Sigmoid colon (tissue), 7 donors: Measurements from ENCODE around the gene KCTD20. TPM values are rescaled to one million over a fixed set of nuclear protein-coding genes. Genes with fewer than 3 reads are reported as not detected.

Source experiments
- DNase-seq: peaks from one replicate; pipeline ENCODE4 v3.0.0-alpha.2; 2019
- H3K27ac ChIP-seq, 4 donors: fragments of 200-600 bp; sonication (generic); one replicate each; pipeline ENCODE4 v1.5.1; 2016 to 2019; ENCODE audit warnings: mild to moderate bottlenecking in 1 of 4
- H3K27me3 ChIP-seq, 3 donors: fragments of 200-600 bp; sonication (generic); one replicate each; pipeline ENCODE4 v1.5.1; 2019; ENCODE audit warnings: mild to moderate bottlenecking in 1 of 3
- H3K36me3 ChIP-seq, 4 donors: fragments of 200-600 bp; sonication (generic); one replicate each; pipeline ENCODE4 v1.5.1; 2016 to 2019
- H3K4me1 ChIP-seq, 4 donors: fragments of 200-600 bp; sonication (generic); one replicate each; pipeline ENCODE4 v1.5.1; 2017 to 2019
- H3K4me3 ChIP-seq, 4 donors: fragments of 200-600 bp; sonication (generic); one replicate each; pipeline ENCODE4 v1.5.1; 2017 to 2019; ENCODE audit warnings: mild to moderate bottlenecking in 2 of 4, moderate library complexity in 1 of 4
- H3K9me3 ChIP-seq, 4 donors: fragments of 200-600 bp in 3 of 4; sonication (generic) in 3 of 4; one replicate each; pipeline versions ENCODE4 v1.5.1 to v1.6.1; 2013 to 2019
- CTCF ChIP-seq, 4 experiments: fragments of 450-650 bp in 3 of 4; fragments of 200-600 bp in 1 of 4; IDR thresholded peaks; one replicate each; pipeline ENCODE4 v1.5.1; 2016 to 2019; ENCODE audit warnings: antibody characterized with exemption in 4 of 4, mild to moderate bottlenecking in 3 of 4, moderate library complexity in 2 of 4
- EP300 ChIP-seq, 4 donors: sonication (generic); formaldehyde crosslinking; IDR thresholded peaks; one replicate each; pipeline ENCODE4 v1.6.1; 2017; ENCODE audit warnings: antibody characterized with exemption in 4 of 4
- POLR2A ChIP-seq, 2 donors: fragments of 450-650 bp; IDR thresholded peaks; one replicate each; pipeline ENCODE4 v1.6.1; 2016; ENCODE audit warnings: antibody characterized with exemption in 2 of 2, mild to moderate bottlenecking in 2 of 2, moderate library complexity in 2 of 2
- POLR2AphosphoS5 ChIP-seq, 4 donors: sonication (generic); formaldehyde crosslinking; IDR thresholded peaks; one replicate each; pipeline ENCODE4 v1.6.1; 2017; ENCODE audit warnings: antibody characterized with exemption in 4 of 4
- WGBS, 2 donors: extraction: QIAGEN DNeasy Blood & Tissue Kit; methylation state at CpG; one replicate each; pipeline ENCODE4 v1.1.7; 2013; 5-methylcytosine and 5-hydroxymethylcytosine counted together
- intact Hi-C: fragments of 100-400 bp; cut with DNase I; formaldehyde crosslinking; loops from one replicate; pipeline ENCODE4 v1.15.1; 2023
- polyA plus RNA-seq, 3 donors: library from polyadenylated mRNA; stranded (reverse); fragments of 200-250 nt; gene quantifications; one replicate each; pipeline ENCODE4 v1.2.3, GENCODE V29; 2013
- total RNA-seq, 4 donors: library from RNA; depleted of rRNA; stranded (reverse); fragments of >200 nt; gene quantifications; one replicate each; pipeline ENCODE4 v1.1.0, GENCODE V29; 2016
- donor health status: healthy with polysubstance abuse.
- donor health status: Bipolar disorder and iron deficiency.
- donor health status: healthy.

Gene KCTD20
- total and polyA plus RNA-seq, 7 donors: 12.0 to 71.3 (median 48.5) TPM

- TF ChIP-seq POLR2A (IDR thresholded peaks at IDR 0.05) (no peak), EP300 (IDR thresholded peaks at IDR 0.05) (no peak), CTCF (IDR thresholded peaks at IDR 0.05) (no peak), POLR2AphosphoS5 (IDR thresholded peaks at IDR 0.05) (no peak)
- H3K4me1 ChIP-seq: no peaks in the 10 kb centered on the region
Observed at GRCh38 chr6:36413489-36414480, 29.0 kb upstream of the KCTD20 start.

GRCh38 chr6:36414481-36414880 is 28.3 kb upstream of the KCTD20 start:
- intact Hi-C loops: no loop called here
- no peak for DNase-seq
- H3K36me3 ChIP-seq: no peaks in the 10 kb centered on the region
- no peaks in the 10 kb centered on the region for H3K4me1 ChIP-seq
- no peak overlapping the region for H3K27ac ChIP-seq
- H3K27me3 ChIP-seq: no peaks in the 10 kb centered on the region
- WGBS, 2 donors: 4 to 52% methylated on average over 1 of the region's 1 CpG
- no peak overlapping the region for H3K4me3 ChIP-seq
- H3K9me3 ChIP-seq: peaks cover 0 to 2% (median 0%) of the 10 kb centered on the region in 4 donors
- TF ChIP-seq EP300 (IDR thresholded peaks at IDR 0.05) (no peak), POLR2A (IDR thresholded peaks at IDR 0.05) (no peak), CTCF (IDR thresholded peaks at IDR 0.05) (no peak), POLR2AphosphoS5 (IDR thresholded peaks at IDR 0.05) (no peak)

More at GRCh38 chr6:36413489-36414480, 29.0 kb upstream of the KCTD20 start:
- Histone ChIP-seq H3K9me3 (peaks cover 0 to 2% (median 0%) of the 10 kb centered on the region in 4 donors), H3K36me3 (no peaks in the 10 kb centered on the region), H3K27ac (no peak overlapping the region), H3K27me3 (no peaks in the 10 kb centered on the region), H3K4me3 (no peak overlapping the region)
- intact Hi-C loops: no loop called here
- DNase-seq: no peak
- WGBS, 2 donors: 96 to 97% methylated on average over 4 of the region's 4 CpGs

DNA sequence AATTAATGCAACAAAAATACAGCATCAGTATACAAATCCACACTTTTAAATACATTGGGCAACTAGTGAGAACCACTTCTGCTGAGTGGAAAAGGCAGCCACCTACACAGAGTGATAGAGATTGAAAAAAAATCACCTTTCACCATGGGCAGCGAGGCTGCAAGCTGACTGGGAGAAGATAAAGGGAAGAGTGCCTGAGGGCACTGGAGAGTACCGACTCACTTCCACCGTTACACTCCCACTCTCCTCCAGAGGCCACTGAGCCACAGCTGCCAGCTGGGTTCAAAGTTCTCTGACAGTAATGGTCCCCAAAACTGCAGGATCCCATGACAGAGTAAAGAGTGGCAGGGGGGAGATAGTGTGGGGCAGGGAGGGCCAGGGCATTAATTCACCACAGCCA is 24.2 kb upstream of the KCTD20 start:
- Histone ChIP-seq H3K36me3 (no peaks in the 10 kb centered on the region), H3K27me3 (no peaks in the 10 kb centered on the region), H3K4me3 (no peak overlapping the region), H3K9me3 (peaks cover 0 to 2% (median 0%) of the 10 kb centered on the region in 4 donors), H3K4me1 (peaks cover 0 to 8% (median 7%) of the 10 kb centered on the region in 4 donors), H3K27ac (no peak overlapping the region)
- TF ChIP-seq CTCF (IDR thresholded peaks at IDR 0.05) (no peak), POLR2A (IDR thresholded peaks at IDR 0.05) (no peak), EP300 (IDR thresholded peaks at IDR 0.05) (no peak), POLR2AphosphoS5 (IDR thresholded peaks at IDR 0.05) (no peak)
- intact Hi-C loops: no loop called here
- 89% methylated on average over 3 of the region's 3 CpGs for WGBS, 2 donors
- no peak for DNase-seq

GRCh38 chr6:36419310-36419709 is 23.5 kb upstream of the KCTD20 start:
- H3K9me3 ChIP-seq: no peaks in the 10 kb centered on the region
- TF ChIP-seq CTCF (IDR thresholded peaks at IDR 0.05): no peak
- TF ChIP-seq EP300 (IDR thresholded peaks at IDR 0.05): no peak
- no peak for TF ChIP-seq POLR2AphosphoS5 (IDR thresholded peaks at IDR 0.05)
- TF ChIP-seq POLR2A (IDR thresholded peaks at IDR 0.05): no peak
- no peak overlapping the region for H3K27ac ChIP-seq
- no peak for DNase-seq
- intact Hi-C loops: no loop called here
- WGBS, 2 donors: 89 to 92% methylated on average over 1 of the region's 1 CpG
- peaks cover 0 to 8% (median 7%) of the 10 kb centered on the region in 4 donors for H3K4me1 ChIP-seq
- no peaks in the 10 kb centered on the region for H3K36me3 ChIP-seq
- H3K27me3 ChIP-seq: no peaks in the 10 kb centered on the region
- no peak overlapping the region for H3K4me3 ChIP-seq
